ENCODE measurements around the gene ANGPT4.
"Not testable (repeated sequence)": the region's sequence is repeated elsewhere in the genome, so short reads cannot be mapped to it uniquely, and the experiment has no call there.

ANGPT4 gene

GRCh38 chr20:830011-830521 lies 86.1 kb downstream of the ANGPT4 start:
- no peak for TF ChIP-seq POLR2A (IDR thresholded peaks at IDR 0.05; ENCODE audit: low read depth, low read length)
- no peak for FAIRE-seq
- DNase-seq (ENCODE audit: insufficient read length, low spot score): no peak

- DNase-seq (ENCODE audit: insufficient read length, low spot score) (no peak), FAIRE-seq (no peak)
- TF ChIP-seq POLR2A (IDR thresholded peaks at IDR 0.05; ENCODE audit: low read depth, low read length): no peak
Observed at GRCh38 chr20:829551-829950, 86.6 kb downstream of the ANGPT4 start.

DNA sequence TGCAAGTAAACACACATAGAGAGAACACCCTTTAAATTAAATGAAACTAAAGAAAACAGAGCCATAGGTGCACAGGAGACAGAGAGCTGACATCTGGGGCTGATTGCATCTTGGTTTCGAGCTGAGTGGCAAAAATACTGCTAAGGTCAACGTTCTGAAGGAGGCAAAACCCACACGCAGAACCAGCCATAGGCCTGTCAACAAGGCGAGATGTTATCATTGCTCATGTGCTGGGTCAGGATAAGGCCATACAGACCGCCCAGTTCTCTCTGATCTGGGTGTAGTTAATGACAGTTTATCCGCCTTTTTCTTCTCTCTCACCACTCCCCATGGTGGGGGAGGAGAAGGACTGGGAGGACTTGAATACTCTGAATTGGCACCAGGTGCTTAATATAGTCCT lies 87.1 kb downstream of the ANGPT4 start:
- FAIRE-seq (no peak), DNase-seq (ENCODE audit: insufficient read length, low spot score) (no peak)
- TF ChIP-seq POLR2A (IDR thresholded peaks at IDR 0.05; ENCODE audit: low read depth, low read length): no peak

DNA sequence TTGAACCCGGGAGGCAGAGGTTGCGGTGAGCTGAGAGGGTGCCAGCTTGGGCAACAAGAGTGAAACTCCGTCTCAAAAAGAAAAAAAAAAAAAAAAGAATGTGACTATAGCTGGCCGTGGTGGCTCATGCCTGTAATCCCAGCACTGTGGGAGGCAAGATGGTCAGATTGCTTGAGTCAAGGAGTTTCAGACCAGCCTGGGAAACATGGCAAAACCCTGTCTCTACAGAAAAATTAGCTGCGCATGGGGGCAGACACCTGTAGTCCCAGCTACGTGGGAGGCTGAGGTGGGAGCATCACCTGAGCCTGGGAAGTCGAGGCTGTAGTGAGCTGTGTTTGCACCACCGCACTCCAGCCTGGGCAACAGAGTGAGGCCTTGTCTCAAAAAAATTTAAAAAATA lies 88.2 kb downstream of the ANGPT4 start:
- FAIRE-seq; DNase-seq (ENCODE audit: insufficient read length, low spot score): not testable (repeated sequence)

GRCh38 chr20:826695-827323 lies 89.3 kb downstream of the ANGPT4 start:
- FAIRE-seq: no peak
- no peak for TF ChIP-seq POLR2A (IDR thresholded peaks at IDR 0.05; ENCODE audit: low read depth, low read length)

DNA sequence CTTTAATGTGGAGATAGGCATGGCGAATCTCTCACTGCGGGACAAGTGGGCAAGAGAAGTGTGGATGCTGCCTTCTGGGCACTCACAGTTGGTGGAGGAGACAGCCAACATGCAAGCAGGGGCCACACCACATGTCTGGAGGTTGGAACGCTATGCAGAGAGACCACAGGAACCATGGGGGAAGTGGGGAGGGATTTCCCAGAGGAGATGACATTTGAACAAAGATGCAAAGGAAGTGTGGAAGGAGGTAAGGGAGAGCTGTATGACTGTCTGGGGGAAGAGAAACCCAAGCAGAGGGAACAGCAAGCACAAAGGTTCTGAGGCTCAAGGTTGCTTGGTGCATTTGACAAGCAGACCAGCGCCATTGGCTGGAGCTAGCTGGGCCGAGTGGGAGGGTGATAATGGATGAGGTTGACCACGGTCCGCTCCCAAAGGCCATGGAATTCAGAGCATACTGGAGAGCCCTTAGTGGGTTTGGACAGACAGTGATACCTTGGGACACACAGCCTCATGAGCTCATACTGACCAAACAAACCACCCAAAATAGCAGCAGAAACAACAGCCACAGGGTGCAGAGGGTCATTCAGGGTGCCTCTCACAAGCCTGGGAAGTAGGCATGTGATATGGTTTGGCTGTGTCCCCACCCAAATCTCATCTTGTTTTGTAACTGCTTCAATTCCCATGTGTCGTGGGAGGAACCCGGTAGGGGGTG lies 90.3 kb downstream of the ANGPT4 start:
- FAIRE-seq (no peak), DNase-seq (ENCODE audit: insufficient read length, low spot score) (no peak)
- TF ChIP-seq POLR2A (IDR thresholded peaks at IDR 0.05; ENCODE audit: low read depth, low read length): no peak

More at GRCh38 chr20:826695-827323, 89.3 kb downstream of the ANGPT4 start:
- DNase-seq (ENCODE audit: insufficient read length, low spot score): no peak

- TF ChIP-seq POLR2A (IDR thresholded peaks at IDR 0.05; ENCODE audit: low read depth, low read length): no peak
- no peak for FAIRE-seq
- no peak for DNase-seq (ENCODE audit: insufficient read length, low spot score)
Observed at GRCh38 chr20:824916-825315, 91.2 kb downstream of the ANGPT4 start.

DNA sequence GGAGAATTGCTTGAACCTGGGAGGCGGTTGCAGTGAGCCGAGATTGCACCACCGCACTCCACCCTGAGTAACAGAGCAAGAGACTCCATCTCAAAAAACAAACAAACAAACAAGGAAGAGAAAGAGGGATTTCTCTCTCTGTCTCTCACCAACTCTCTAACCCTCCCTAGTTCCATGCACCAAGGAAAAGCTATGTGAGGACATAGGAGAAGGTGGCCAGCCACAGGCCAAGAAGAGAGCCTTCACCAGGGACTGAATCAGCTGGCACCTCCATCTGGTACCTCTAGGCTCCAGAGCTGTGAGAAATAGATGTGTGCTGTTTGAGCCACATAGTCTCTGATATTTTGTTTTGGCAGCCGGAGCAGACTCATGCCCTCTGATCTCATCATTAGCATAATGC lies 91.6 kb downstream of the ANGPT4 start:
- no peak for TF ChIP-seq POLR2A (IDR thresholded peaks at IDR 0.05; ENCODE audit: low read depth, low read length)
- DNase-seq (ENCODE audit: insufficient read length, low spot score): no peak
- no peak for FAIRE-seq

DNA sequence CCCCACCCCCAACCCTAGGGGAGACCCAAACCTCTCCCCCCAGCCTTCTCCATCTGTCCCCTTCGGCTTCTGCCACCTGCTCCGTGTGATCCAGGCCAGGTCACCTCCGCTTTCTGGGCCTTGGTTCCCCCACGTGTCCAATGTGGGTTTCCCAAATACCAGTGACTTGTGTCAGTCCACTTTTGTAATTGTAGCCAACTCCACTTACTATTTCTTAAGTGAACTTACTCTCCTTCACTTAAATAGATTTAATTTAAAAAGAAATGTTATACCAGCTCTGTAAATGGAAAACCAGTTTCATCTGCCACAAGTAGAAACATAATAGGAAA lies 92.6 kb downstream of the ANGPT4 start:
- FAIRE-seq: no peak
- no peak for DNase-seq (ENCODE audit: insufficient read length, low spot score)
- no peak for TF ChIP-seq POLR2A (IDR thresholded peaks at IDR 0.05; ENCODE audit: low read depth, low read length)

GRCh38 chr20:822651-823573 lies 93.2 kb downstream of the ANGPT4 start:
- no peak for TF ChIP-seq POLR2A (IDR thresholded peaks at IDR 0.05; ENCODE audit: low read depth, low read length)
- FAIRE-seq: no peak
- no peak for DNase-seq (ENCODE audit: insufficient read length, low spot score)

GRCh38 chr20:821731-822065 lies 94.4 kb downstream of the ANGPT4 start:
- no peak for TF ChIP-seq POLR2A (IDR thresholded peaks at IDR 0.05; ENCODE audit: low read depth, low read length)
- no peak for DNase-seq (ENCODE audit: insufficient read length, low spot score)
- FAIRE-seq: no peak

DNA sequence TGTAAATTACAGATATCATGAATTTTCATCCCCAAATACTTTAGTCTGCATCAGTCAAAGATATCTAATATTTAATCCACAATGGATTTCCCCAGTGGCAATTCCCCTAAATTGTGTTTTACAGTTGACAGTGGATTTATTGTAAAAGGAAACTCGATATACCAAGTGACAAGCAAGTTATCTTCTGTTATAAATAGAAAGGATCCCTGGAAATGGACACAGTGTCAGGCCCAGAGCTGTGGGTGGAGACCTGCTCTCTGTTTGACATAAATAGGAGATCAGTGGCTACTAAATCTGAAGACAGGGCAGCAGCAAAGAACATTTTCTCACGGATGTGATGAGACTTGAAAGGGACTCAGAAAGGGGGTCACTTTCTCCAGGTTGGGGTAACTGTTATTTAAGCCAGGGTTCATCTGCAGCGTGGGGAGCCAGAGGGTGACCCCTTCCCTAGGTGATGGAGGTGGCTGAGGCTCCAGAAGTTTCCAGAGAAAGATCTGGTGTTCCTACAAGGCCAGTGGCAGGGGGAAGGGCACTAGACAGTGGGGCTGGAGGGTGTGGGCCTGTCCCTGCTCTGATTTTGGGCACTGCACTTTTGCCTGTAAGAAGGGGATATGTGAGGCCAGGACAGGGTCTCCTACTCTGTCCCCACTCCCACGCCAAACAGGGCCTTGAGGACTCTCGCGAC lies 94.9 kb downstream of the ANGPT4 start:
- FAIRE-seq: no peak
- TF ChIP-seq POLR2A (IDR thresholded peaks at IDR 0.05; ENCODE audit: low read depth, low read length): no peak
- no peak for DNase-seq (ENCODE audit: insufficient read length, low spot score)

DNA sequence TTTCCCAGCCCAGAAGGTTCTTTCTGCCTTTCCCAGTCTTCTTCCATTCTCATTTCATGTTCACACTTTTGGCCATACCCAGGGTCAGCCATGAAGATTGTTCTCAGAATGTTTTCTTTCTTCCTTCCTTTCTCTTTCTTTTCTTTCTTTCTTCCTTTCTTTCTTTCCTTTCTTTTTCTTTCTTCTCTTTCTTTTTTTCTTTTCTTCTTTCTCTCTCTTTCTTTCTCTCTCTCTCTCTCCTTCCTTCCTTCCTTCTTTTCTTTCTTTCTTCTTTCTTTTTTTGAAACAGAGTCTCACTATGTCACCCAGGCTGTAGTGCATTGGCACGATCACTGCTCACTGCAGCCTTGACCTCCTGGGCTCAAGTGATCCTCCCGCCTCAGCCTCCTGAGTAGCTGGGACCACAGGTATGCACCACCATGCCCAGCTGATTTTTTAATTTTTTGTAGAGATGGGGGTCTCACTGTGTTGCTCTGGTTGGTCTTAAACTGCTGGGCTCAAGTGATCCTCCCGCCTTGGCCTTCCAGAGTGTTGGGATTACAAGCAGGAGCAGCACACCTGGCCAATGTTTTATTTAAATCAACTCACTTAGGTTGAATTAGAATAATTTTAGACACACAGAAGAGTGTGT lies 95.7 kb downstream of the ANGPT4 start:
- no peak for FAIRE-seq
- DNase-seq (ENCODE audit: insufficient read length, low spot score): no peak
- TF ChIP-seq POLR2A (IDR thresholded peaks at IDR 0.05; ENCODE audit: low read depth, low read length): no peak

Data from H54 (cell line).